ENCODE measurements around the gene PROM2. TPM values are rescaled to one million over a fixed set of nuclear protein-coding genes. Genes with fewer than 3 reads are reported as not detected.

PROM2 gene
- total RNA-seq, 2 donors from 2014 or later = 0.95 to 1.1 TPM

- Mint-ChIP-seq H3K27me3 (peaks cover 7 to 8% of the 10 kb centered on the region in 2 donors), H3K27ac (no peak overlapping the region), H3K4me3 (no peak overlapping the region), H3K4me1 (ENCODE audit: low read depth in 2 of 2) (no peaks in the 10 kb centered on the region), H3K36me3 (no peaks in the 10 kb centered on the region), H3K9me3 (no peaks in the 10 kb centered on the region)
- ATAC-seq (no peak), DNase-seq (ENCODE audit: low spot score) (no peak)
Measured at GRCh38 chr2:95332036-95332435, 57.8 kb downstream of the PROM2 start.

DNA sequence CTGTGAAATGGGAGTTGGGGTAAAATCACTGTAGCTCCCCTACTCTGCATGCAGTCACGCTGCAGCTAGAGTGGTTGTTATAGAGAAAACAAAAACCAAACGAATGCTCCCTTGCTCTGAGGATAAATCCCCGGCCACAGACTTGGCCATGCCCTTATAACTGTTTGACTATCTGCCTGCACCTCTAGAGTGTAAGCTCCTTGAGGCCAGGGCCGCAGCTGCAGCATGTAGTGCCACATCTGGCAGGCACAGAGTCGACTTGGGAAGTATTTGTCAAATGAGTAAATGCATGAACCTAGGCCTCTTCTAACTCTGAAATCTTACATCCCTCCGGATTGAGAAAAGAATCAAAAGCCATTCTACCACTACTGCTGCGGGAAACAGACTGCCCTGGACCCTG is 58.8 kb downstream of the PROM2 start:
- no peaks in the 10 kb centered on the region for H3K36me3 Mint-ChIP-seq
- peaks cover 7 to 11% of the 10 kb centered on the region in 2 donors for H3K27me3 Mint-ChIP-seq
- no peak overlapping the region for H3K4me3 Mint-ChIP-seq
- ATAC-seq (no peak), DNase-seq (ENCODE audit: low spot score) (no peak)
- H3K4me1 Mint-ChIP-seq (ENCODE audit: low read depth in 2 of 2) = no peaks in the 10 kb centered on the region
- H3K9me3 Mint-ChIP-seq = no peaks in the 10 kb centered on the region
- no peak overlapping the region for H3K27ac Mint-ChIP-seq

GRCh38 chr2:95333888-95334338 is 59.7 kb downstream of the PROM2 start:
- ATAC-seq (no peak), DNase-seq (ENCODE audit: low spot score) (no peak)
- Mint-ChIP-seq H3K9me3 (no peaks in the 10 kb centered on the region), H3K27ac (no peak overlapping the region), H3K27me3 (peaks cover 7 to 11% of the 10 kb centered on the region in 2 donors), H3K36me3 (no peaks in the 10 kb centered on the region), H3K4me1 (ENCODE audit: low read depth in 2 of 2) (no peaks in the 10 kb centered on the region), H3K4me3 (no peak overlapping the region)

DNA sequence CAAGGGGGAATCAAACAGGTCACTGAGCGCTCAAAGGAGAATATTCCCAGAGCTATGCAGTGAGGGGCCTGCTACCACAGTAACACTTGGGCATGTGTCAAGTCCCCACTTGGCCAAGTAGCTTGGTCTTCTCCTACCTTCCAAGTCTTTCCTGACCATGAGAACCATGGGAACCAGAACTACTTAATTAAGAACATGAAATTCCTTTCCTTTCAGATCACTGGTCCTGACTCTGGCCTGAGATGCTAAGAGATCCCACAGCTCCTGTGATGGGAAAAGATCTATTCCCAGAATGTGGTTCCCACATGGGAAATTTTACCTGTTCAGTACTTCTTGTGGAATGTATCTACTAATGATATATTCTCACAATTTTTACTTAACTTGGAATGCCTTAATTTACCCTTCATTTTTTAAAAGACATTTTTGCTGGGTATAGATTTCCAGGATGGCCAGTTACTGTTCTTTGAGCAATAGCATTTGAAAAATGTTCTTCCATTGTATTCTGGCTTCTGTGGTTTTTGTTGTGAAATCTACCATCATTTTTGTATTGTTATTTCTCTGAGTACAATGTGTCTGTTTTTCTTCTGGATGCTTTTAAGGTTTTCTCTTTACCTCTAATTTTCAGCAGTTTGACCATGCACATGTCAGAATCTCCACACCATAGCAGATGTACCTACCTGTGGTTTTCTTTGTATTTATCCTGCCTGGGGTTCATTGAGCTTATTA is 60.8 kb downstream of the PROM2 start:
- no peak overlapping the region for H3K4me3 Mint-ChIP-seq
- no peak for ATAC-seq
- no peak for DNase-seq (ENCODE audit: low spot score)
- H3K36me3 Mint-ChIP-seq = no peaks in the 10 kb centered on the region
- H3K4me1 Mint-ChIP-seq (ENCODE audit: low read depth in 2 of 2) = no peaks in the 10 kb centered on the region
- no peak overlapping the region for H3K27ac Mint-ChIP-seq
- H3K27me3 Mint-ChIP-seq = peaks cover 14% of the 10 kb centered on the region in 2 donors
- no peaks in the 10 kb centered on the region for H3K9me3 Mint-ChIP-seq

GRCh38 chr2:95336406-95336805 is 62.2 kb downstream of the PROM2 start:
- no peak for ATAC-seq
- DNase-seq (ENCODE audit: low spot score) = no peak
- H3K36me3 Mint-ChIP-seq = no peaks in the 10 kb centered on the region
- no peaks in the 10 kb centered on the region for H3K4me1 Mint-ChIP-seq (ENCODE audit: low read depth in 2 of 2)
- no peak overlapping the region for H3K4me3 Mint-ChIP-seq
- H3K27me3 Mint-ChIP-seq = peaks cover 14 to 18% of the 10 kb centered on the region in 2 donors
- H3K9me3 Mint-ChIP-seq = no peaks in the 10 kb centered on the region
- no peak overlapping the region for H3K27ac Mint-ChIP-seq

- Mint-ChIP-seq H3K27me3 (peaks cover 23 to 29% of the 10 kb centered on the region in 2 donors), H3K4me3 (no peak overlapping the region), H3K9me3 (no peaks in the 10 kb centered on the region), H3K4me1 (ENCODE audit: low read depth in 2 of 2) (no peaks in the 10 kb centered on the region), H3K36me3 (no peaks in the 10 kb centered on the region), H3K27ac (no peak overlapping the region)
- DNase-seq (ENCODE audit: low spot score) = no peak
- no peak for ATAC-seq
Measured at GRCh38 chr2:95337829-95338228, 63.6 kb downstream of the PROM2 start.

Other genes starting within 250 kb of the PROM2 start
- gene MAL, start 248.7 kb upstream of the PROM2 start, total RNA-seq = 1 to 10 TPM; 1.2 to 2.2 TPM
- gene MRPS5, start 152.6 kb upstream of the PROM2 start, total RNA-seq = 10 to 100 TPM; 61.5 to 76.0 TPM
- gene ZNF514, start 114.6 kb upstream of the PROM2 start, total RNA-seq = 10 to 100 TPM; 11.0 to 12.1 TPM
- 1 to 10 TPM; 3.4 to 5.4 TPM for gene ZNF2, start 108.6 kb upstream of the PROM2 start, total RNA-seq
- gene ZNF892, start 66.9 kb upstream of the PROM2 start, total RNA-seq = 1 to 10 TPM; 4.1 to 4.4 TPM
- gene KCNIP3, start 22.9 kb downstream of the PROM2 start, total RNA-seq = not detected
- 10 to 100 TPM; 22.8 to 31.4 TPM for gene FAHD2A, start 128.3 kb downstream of the PROM2 start, total RNA-seq
- not detected for gene TRIM43B, start 210.3 kb downstream of the PROM2 start, total RNA-seq